B cell (primary cell): ENCODE results near the gene STPG3. TPM values are rescaled to one million over a fixed set of nuclear protein-coding genes. Genes with fewer than 3 reads are reported as not detected.

Source experiments
- ATAC-seq: fragments of 200-7000 bp; cut with Tn5 transposase; one replicate; pipeline ENCODE4 v1.10.0; 2021; ENCODE audit warnings: low read depth, mild to moderate bottlenecking, moderate number of reproducible peaks, moderate library complexity
- CTCF ChIA-PET: fragments of 350-600 bp; sonication (Branson Sonifier 250); formaldehyde crosslinking; loops from one replicate; lab custom pipeline; 2021; ENCODE audit warnings: antibody characterized with exemption, inconsistent platforms; lab: Charles Lee
- POLR2A ChIA-PET: fragments of 350-600 bp; sonication (Branson Sonifier 250); formaldehyde crosslinking; loops from one replicate; lab custom pipeline; 2021; ENCODE audit warnings: antibody characterized with exemption; lab: Charles Lee
- DNase-seq: peaks from one replicate; pipeline ENCODE4 v3.0.0; 2013
- H2AFZ ChIP-seq: 2 replicates; pipeline ENCODE4 v1.6.1; 2012; ENCODE audit warnings: mild to moderate bottlenecking, low read depth, low read length; ENCODE audit not compliant: insufficient read depth, poor library complexity, severe bottlenecking
- H3K27ac ChIP-seq, 2 donors: 1 replicate in 1 of 2; 2 replicates in 1 of 2; pipeline ENCODE4 v1.5.1; 2012 to 2013; ENCODE audit warnings: low read length in 2 of 2, mild to moderate bottlenecking in 2 of 2, moderate library complexity in 1 of 2
- H3K27me3 ChIP-seq, 4 experiments: fragments of 200-600 bp in 1 of 4; sonication (generic) in 1 of 4; replicated peaks in 1 of 4; 1 replicate in 2 of 4; 2 replicates in 2 of 4; pipeline versions ENCODE4 v1.6.1 to v1.7.0; 2013 to 2016; ENCODE audit warnings: low read length in 3 of 4, mild to moderate bottlenecking in 2 of 4, mixed read lengths in 1 of 4, moderate library complexity in 1 of 4; ENCODE audit not compliant: insufficient read depth in 4 of 4, control insufficient read depth in 3 of 4; ENCODE audit errors: control extremely low read depth in 1 of 4
- H3K36me3 ChIP-seq, 2 experiments: replicated peaks in 1 of 2; 1 replicate in 1 of 2; 2 replicates in 1 of 2; pipeline versions ENCODE4 v1.6.1 to v1.7.1; 2013; ENCODE audit warnings: low read length in 1 of 2; ENCODE audit not compliant: insufficient read depth in 2 of 2, control insufficient read depth in 1 of 2; ENCODE audit errors: control extremely low read depth in 1 of 2, extremely low read depth in 1 of 2
- H3K4me1 ChIP-seq, 2 donors: fragments of 200-600 bp in 1 of 2; sonication (generic) in 1 of 2; 1 replicate in 1 of 2; 2 replicates in 1 of 2; pipeline versions ENCODE4 v1.5.1 to v1.6.1; 2013 to 2017; ENCODE audit warnings: low read length in 2 of 2; ENCODE audit not compliant: control insufficient read depth in 2 of 2, insufficient read depth in 2 of 2
- H3K4me2 ChIP-seq: replicated peaks from 2 replicates; pipeline ENCODE3; 2012; ENCODE audit warnings: mild to moderate bottlenecking, low read depth, low read length; ENCODE audit not compliant: poor library complexity, severe bottlenecking
- H3K4me3 ChIP-seq, 5 experiments: fragments of 200-600 bp in 1 of 5; sonication (generic) in 1 of 5; 1 replicate in 3 of 5; 2 replicates in 2 of 5; pipeline versions ENCODE4 v1.5.1 to v1.7.0; 2011 to 2016; ENCODE audit warnings: low read length in 4 of 5, mild to moderate bottlenecking in 4 of 5, low read depth in 2 of 5, control low read depth in 1 of 5, moderate library complexity in 1 of 5; ENCODE audit not compliant: insufficient read depth in 1 of 5; ENCODE audit errors: control extremely low read depth in 1 of 5, extremely low read depth in 1 of 5
- H3K79me2 ChIP-seq: fragments of 200-600 bp; sonication (generic); one replicate; pipeline ENCODE4 v1.6.0; 2016; ENCODE audit warnings: low read length; ENCODE audit not compliant: control insufficient read depth, insufficient read depth
- H3K9ac ChIP-seq: fragments of 200-600 bp; sonication (generic); 2 replicates; pipeline ENCODE4 v1.6.1; 2017; ENCODE audit warnings: mild to moderate bottlenecking, low read length, moderate library complexity
- H3K9me3 ChIP-seq, 3 donors: one replicate each; pipeline versions ENCODE4 v1.6.1 to v1.7.1; 2013; ENCODE audit warnings: low read length in 2 of 3; ENCODE audit not compliant: control insufficient read depth in 2 of 3, insufficient read depth in 1 of 3; ENCODE audit errors: control extremely low read depth in 1 of 3
- H4K20me1 ChIP-seq: 2 replicates; pipeline ENCODE4 v1.6.0; 2012; ENCODE audit warnings: mild to moderate bottlenecking, low read length; ENCODE audit not compliant: insufficient read depth, control insufficient read depth, poor library complexity, severe bottlenecking
- H3K27ac Mint-ChIP-seq: one replicate; pipeline ENCODE4 v1.8.0; 2021; ENCODE audit warnings: mixed read lengths
- H3K27me3 Mint-ChIP-seq: one replicate; pipeline ENCODE4 v1.8.0; 2021; ENCODE audit warnings: mixed read lengths
- H3K4me1 Mint-ChIP-seq: one replicate; pipeline ENCODE4 v1.8.0; 2021; ENCODE audit warnings: mixed read lengths
- H3K4me3 Mint-ChIP-seq: one replicate; pipeline ENCODE4 v1.8.0; 2021; ENCODE audit warnings: mixed read lengths
- H3K9me3 Mint-ChIP-seq: one replicate; pipeline ENCODE4 v1.8.0; 2022; ENCODE audit warnings: mixed read lengths; ENCODE audit not compliant: insufficient read depth
- EZH2 ChIP-seq: IDR thresholded peaks from 2 replicates; pipeline ENCODE4 v1.6.1; 2012; ENCODE audit warnings: borderline replicate concordance, low read depth, mild to moderate bottlenecking, moderate library complexity, low read length; ENCODE audit not compliant: insufficient read depth, poor library complexity, severe bottlenecking
- WGBS: methylation state at CpG from one replicate; pipeline ENCODE4 v1.1.5; 2013; ENCODE audit warnings: missing lambda C conversion rate; ENCODE audit not compliant: insufficient coverage; 5-methylcytosine and 5-hydroxymethylcytosine counted together
- intact Hi-C: fragments of 100-400 bp; cut with micrococcal nuclease; formaldehyde crosslinking; loops from one replicate; pipeline ENCODE4 v1.10.0; 2022
- polyA plus RNA-seq: library from polyadenylated mRNA; depleted of rRNA; stranded (reverse); fragments of >200 nt; gene quantifications from 2 replicates; pipeline ENCODE4 v1.2.3, GENCODE V29; 2012
- total RNA-seq, 2 donors: library from RNA; stranded (reverse); fragments of 120-200 nt in 1 of 2; gene quantifications; 1 replicate in 1 of 2; 2 replicates in 1 of 2; pipeline versions ENCODE4 v1.2.3 to v1.2.4, GENCODE V29; 2013 to 2022
- TF ChIP-seq, protein P1 (sequence below): fragments of 200-600 bp; IDR thresholded peaks from one replicate; pipeline ENCODE4 v1.8.0; 2022; ENCODE audit warnings: antibody characterized with exemption, mild to moderate bottlenecking

The STPG3 gene
- total and polyA plus RNA-seq, 2 donors (not counting 1 experiment from before 2014, with no cell fraction given), result not detected

- CTCF ChIA-PET, result no interaction called here
Measured at GRCh38 chr9:137212520-137212919, 38.6 kb upstream of the STPG3 start.

GRCh38 chr9:137213160-137214060, 37.7 kb upstream of the STPG3 start:
- Mint-ChIP-seq H3K9me3 (no peaks in the 10 kb centered on the region), H3K4me1 (no peaks in the 10 kb centered on the region), H3K27me3 (no peaks in the 10 kb centered on the region), H3K27ac (no peak overlapping the region), H3K4me3 (no peak overlapping the region)
- ATAC-seq (no peak), DNase-seq (no peak)
- intact Hi-C loops, result no loop called here
- no peak overlapping the region for H3K4me2 ChIP-seq
- no peaks in the 10 kb centered on the region for H3K27me3 ChIP-seq
- no peak overlapping the region for H3K27ac ChIP-seq
- no peaks in the 10 kb centered on the region for H3K9me3 ChIP-seq
- no peak overlapping the region for H3K4me3 ChIP-seq
- POLR2A ChIA-PET, result interaction anchor here (1.2 kb wide), 1 partner anchor 10 kb away, joined by 4 read pairs; no protein-coding TSS in a partner anchor
- no peaks in the 10 kb centered on the region for H3K4me1 ChIP-seq
- TF ChIP-seq EZH2, result no peak
- TF ChIP-seq, protein P1, sequence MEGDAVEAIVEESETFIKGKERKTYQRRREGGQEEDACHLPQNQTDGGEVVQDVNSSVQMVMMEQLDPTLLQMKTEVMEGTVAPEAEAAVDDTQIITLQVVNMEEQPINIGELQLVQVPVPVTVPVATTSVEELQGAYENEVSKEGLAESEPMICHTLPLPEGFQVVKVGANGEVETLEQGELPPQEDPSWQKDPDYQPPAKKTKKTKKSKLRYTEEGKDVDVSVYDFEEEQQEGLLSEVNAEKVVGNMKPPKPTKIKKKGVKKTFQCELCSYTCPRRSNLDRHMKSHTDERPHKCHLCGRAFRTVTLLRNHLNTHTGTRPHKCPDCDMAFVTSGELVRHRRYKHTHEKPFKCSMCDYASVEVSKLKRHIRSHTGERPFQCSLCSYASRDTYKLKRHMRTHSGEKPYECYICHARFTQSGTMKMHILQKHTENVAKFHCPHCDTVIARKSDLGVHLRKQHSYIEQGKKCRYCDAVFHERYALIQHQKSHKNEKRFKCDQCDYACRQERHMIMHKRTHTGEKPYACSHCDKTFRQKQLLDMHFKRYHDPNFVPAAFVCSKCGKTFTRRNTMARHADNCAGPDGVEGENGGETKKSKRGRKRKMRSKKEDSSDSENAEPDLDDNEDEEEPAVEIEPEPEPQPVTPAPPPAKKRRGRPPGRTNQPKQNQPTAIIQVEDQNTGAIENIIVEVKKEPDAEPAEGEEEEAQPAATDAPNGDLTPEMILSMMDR, result no peak
- no peaks in the 10 kb centered on the region for H3K36me3 ChIP-seq
- WGBS, result 96% methylated on average over 47 of the region's 49 CpGs
- H2AFZ ChIP-seq, result no peak overlapping the region
- H4K20me1 ChIP-seq, result no peaks in the 10 kb centered on the region
- CTCF ChIA-PET, result no interaction called here
- H3K79me2 ChIP-seq, result peaks cover 3% of the 10 kb centered on the region
- H3K9ac ChIP-seq, result no peak overlapping the region

More at GRCh38 chr9:137212520-137212919, 38.6 kb upstream of the STPG3 start:
- Mint-ChIP-seq H3K27me3 (no peaks in the 10 kb centered on the region), H3K9me3 (no peaks in the 10 kb centered on the region), H3K27ac (no peak overlapping the region), H3K4me1 (peaks cover 1% of the 10 kb centered on the region), H3K4me3 (no peak overlapping the region)
- no peak overlapping the region for H3K4me2 ChIP-seq
- no peak for DNase-seq
- H3K9me3 ChIP-seq, result no peaks in the 10 kb centered on the region
- H3K79me2 ChIP-seq, result peaks cover 4% of the 10 kb centered on the region
- no peak overlapping the region for H3K27ac ChIP-seq
- no peaks in the 10 kb centered on the region for H3K4me1 ChIP-seq
- no peak for TF ChIP-seq EZH2
- TF ChIP-seq, protein P1, result no peak
- H2AFZ ChIP-seq, result no peak overlapping the region
- no peak for ATAC-seq
- no peak overlapping the region for H3K9ac ChIP-seq
- H3K27me3 ChIP-seq, result no peaks in the 10 kb centered on the region
- H3K36me3 ChIP-seq, result no peaks in the 10 kb centered on the region
- intact Hi-C loops, result no loop called here
- POLR2A ChIA-PET, result no interaction called here
- H4K20me1 ChIP-seq, result no peaks in the 10 kb centered on the region
- no peak overlapping the region for H3K4me3 ChIP-seq
- 93% methylated on average over 21 of the region's 21 CpGs for WGBS
